ENCODE results near the gene IRAK4.

- TF ChIP-seq, protein P1, sequence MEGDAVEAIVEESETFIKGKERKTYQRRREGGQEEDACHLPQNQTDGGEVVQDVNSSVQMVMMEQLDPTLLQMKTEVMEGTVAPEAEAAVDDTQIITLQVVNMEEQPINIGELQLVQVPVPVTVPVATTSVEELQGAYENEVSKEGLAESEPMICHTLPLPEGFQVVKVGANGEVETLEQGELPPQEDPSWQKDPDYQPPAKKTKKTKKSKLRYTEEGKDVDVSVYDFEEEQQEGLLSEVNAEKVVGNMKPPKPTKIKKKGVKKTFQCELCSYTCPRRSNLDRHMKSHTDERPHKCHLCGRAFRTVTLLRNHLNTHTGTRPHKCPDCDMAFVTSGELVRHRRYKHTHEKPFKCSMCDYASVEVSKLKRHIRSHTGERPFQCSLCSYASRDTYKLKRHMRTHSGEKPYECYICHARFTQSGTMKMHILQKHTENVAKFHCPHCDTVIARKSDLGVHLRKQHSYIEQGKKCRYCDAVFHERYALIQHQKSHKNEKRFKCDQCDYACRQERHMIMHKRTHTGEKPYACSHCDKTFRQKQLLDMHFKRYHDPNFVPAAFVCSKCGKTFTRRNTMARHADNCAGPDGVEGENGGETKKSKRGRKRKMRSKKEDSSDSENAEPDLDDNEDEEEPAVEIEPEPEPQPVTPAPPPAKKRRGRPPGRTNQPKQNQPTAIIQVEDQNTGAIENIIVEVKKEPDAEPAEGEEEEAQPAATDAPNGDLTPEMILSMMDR (IDR thresholded peaks at IDR 0.05) = no peak
- TF ChIP-seq EZH2 (IDR thresholded peaks at IDR 0.05) = no peak
These were observed 5.0 kb downstream of the IRAK4 start for GRCh38 chr12:43763769-43764168.

Measured in neural progenitor cell (in vitro differentiated cells).